ENCODE results near the gene ABCC9. TPM values are rescaled to one million over a fixed set of nuclear protein-coding genes. Genes with fewer than 3 reads are reported as not detected.

The ABCC9 gene
- total RNA-seq, 1 experiment from 2014 or later: not detected

DNA sequence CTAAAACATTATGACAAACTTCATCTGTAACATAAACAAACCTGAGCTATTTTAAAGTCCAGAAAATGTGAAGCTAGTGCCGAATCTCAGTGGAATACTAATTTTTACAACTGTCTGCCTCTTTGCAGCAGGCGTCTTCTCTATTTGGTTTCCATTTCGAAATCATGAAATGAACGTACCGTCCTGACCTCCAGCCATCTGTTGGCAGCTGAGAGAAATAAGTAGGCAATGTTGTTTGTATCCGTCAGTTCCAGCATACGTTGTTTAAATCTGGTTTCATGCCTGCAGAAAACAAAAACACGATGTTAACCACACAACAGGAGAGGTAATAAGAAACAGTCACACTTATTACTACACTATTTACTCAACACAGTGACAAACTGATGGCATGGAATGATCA, 112.4 kb downstream of the ABCC9 start:
- Histone ChIP-seq H3K14ac (ENCODE audit: insufficient read depth, low read length) (no peak overlapping the region), H2BK5ac (ENCODE audit: insufficient read length, low read length) (no peak overlapping the region), H3K4me2 (ENCODE audit: insufficient read depth, insufficient read length, low read length) (no peak overlapping the region), H3T11ph (ENCODE audit: low read length) (no peak overlapping the region), H4K5ac (ENCODE audit: insufficient read length, low read depth, low read length) (no peak overlapping the region), H3K4ac (ENCODE audit: low read depth, low read length) (no peak overlapping the region), H3K18ac (ENCODE audit: insufficient read length, low read depth, low read length) (no peak overlapping the region), H2BK12ac (ENCODE audit: insufficient read length, low read depth, low read length) (no peak overlapping the region), H3K23me2 (ENCODE audit: insufficient read length, low read depth, low read length, poor library complexity, severe bottlenecking) (no peaks in the 10 kb centered on the region), H3K79me1 (ENCODE audit: insufficient read depth, low read depth, low read length, poor library complexity, severe bottlenecking) (no peaks in the 10 kb centered on the region), H2AK5ac (ENCODE audit: insufficient read length, low read length) (no peak overlapping the region), H3K27ac (ENCODE audit: insufficient read length, low read depth, low read length) (no peak overlapping the region), H3K9ac (ENCODE audit: extremely low read depth, insufficient read length, low read length) (no peak overlapping the region), H3K4me1 (ENCODE audit: insufficient read depth, low read length) (no peaks in the 10 kb centered on the region), H3K23ac (ENCODE audit: insufficient read length, low read depth, low read length) (no peak overlapping the region), H3K27me3 (ENCODE audit: insufficient read depth, low read length) (no peaks in the 10 kb centered on the region), H3K9me3 (ENCODE audit: control insufficient read depth, low read depth, low read length) (no peaks in the 10 kb centered on the region), H4K8ac (replicated peaks; ENCODE audit: insufficient read length, low read depth, low read length) (no peak overlapping the region), H3K56ac (ENCODE audit: insufficient read length, low read depth, low read length) (no peak overlapping the region), H2BK15ac (ENCODE audit: low read depth, low read length) (no peak overlapping the region), H2AFZ (ENCODE audit: low read length) (no peak overlapping the region), H3K79me2 (ENCODE audit: insufficient read depth, low read length) (no peaks in the 10 kb centered on the region), H4K20me1 (ENCODE audit: control insufficient read depth, insufficient read depth, insufficient read length) (no peaks in the 10 kb centered on the region), H2BK120ac (ENCODE audit: low read depth, low read length, poor library complexity, severe bottlenecking) (no peak overlapping the region), H4K91ac (ENCODE audit: insufficient read length, low read depth, low read length) (no peak overlapping the region), H2BK20ac (ENCODE audit: low read depth, low read length, poor library complexity, severe bottlenecking) (no peak overlapping the region)
- no peaks in the 10 kb centered on the region for H3K4me1 Mint-ChIP-seq
- WGBS (ENCODE audit: extremely low coverage, insufficient read length, low lambda C conversion rate): no CpG with 5 or more reads among the region's 8 CpGs
- no peaks in the 10 kb centered on the region; a peak in 1 of 5 replicates for H3K9me3 Mint-ChIP-seq
- TF ChIP-seq, protein P1, sequence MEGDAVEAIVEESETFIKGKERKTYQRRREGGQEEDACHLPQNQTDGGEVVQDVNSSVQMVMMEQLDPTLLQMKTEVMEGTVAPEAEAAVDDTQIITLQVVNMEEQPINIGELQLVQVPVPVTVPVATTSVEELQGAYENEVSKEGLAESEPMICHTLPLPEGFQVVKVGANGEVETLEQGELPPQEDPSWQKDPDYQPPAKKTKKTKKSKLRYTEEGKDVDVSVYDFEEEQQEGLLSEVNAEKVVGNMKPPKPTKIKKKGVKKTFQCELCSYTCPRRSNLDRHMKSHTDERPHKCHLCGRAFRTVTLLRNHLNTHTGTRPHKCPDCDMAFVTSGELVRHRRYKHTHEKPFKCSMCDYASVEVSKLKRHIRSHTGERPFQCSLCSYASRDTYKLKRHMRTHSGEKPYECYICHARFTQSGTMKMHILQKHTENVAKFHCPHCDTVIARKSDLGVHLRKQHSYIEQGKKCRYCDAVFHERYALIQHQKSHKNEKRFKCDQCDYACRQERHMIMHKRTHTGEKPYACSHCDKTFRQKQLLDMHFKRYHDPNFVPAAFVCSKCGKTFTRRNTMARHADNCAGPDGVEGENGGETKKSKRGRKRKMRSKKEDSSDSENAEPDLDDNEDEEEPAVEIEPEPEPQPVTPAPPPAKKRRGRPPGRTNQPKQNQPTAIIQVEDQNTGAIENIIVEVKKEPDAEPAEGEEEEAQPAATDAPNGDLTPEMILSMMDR (conservative IDR thresholded peaks at IDR 0.05): no peak
- no peaks in the 10 kb centered on the region; the same call in 1 of the 2 replicates for H3K27me3 Mint-ChIP-seq (ENCODE audit: low read depth)
- no peak overlapping the region for H3K4me3 Mint-ChIP-seq
- DNase-seq: no peak
- no peak overlapping the region for H3K27ac Mint-ChIP-seq
- H3K36me3 Mint-ChIP-seq (ENCODE audit: insufficient read depth in 1 of 3, low read depth in 3 of 3): no peaks in the 10 kb centered on the region

Data from H9 (cell line).